GM21447 (cell line): ENCODE results near the gene SOD1.
"Not testable (repeated sequence)": the region's sequence is repeated elsewhere in the genome, so short reads cannot be mapped to it uniquely, and the experiment has no call there.

ENCODE experiments used
- ATAC-seq: cut with Tn5 transposase; IDR thresholded peaks from one replicate; pipeline ENCODE4 v1.9.1; 2021; ENCODE audit not compliant: unreplicated experiment

SOD1 gene

GRCh38 chr21:31654821-31655580 is 4.5 kb upstream of the SOD1 start:
- not testable (repeated sequence) for ATAC-seq

GRCh38 chr21:31656199-31657095 is 3.0 kb upstream of the SOD1 start:
- ATAC-seq, result no peak

GRCh38 chr21:31658053-31658452 is 1.4 kb upstream of the SOD1 start:
- ATAC-seq, result no peak

GRCh38 chr21:31659286-31659535 is 282 bp upstream of the SOD1 start:
- ATAC-seq, result peak; percentile 7

- peak; percentile 38 for ATAC-seq
These were observed 719 bp downstream of the SOD1 start for GRCh38 chr21:31660259-31660565.

GRCh38 chr21:31660591-31660990 is 1.1 kb downstream of the SOD1 start:
- ATAC-seq, result no peak

GRCh38 chr21:31663584-31664249 is 4.2 kb downstream of the SOD1 start:
- ATAC-seq, result no peak

GRCh38 chr21:31665397-31665796 is 5.9 kb downstream of the SOD1 start:
- ATAC-seq, result no peak

GRCh38 chr21:31665869-31666268 is 6.4 kb downstream of the SOD1 start:
- not testable (repeated sequence) for ATAC-seq

- ATAC-seq, result no peak
These were observed 7.0 kb downstream of the SOD1 start for GRCh38 chr21:31666445-31667010.

GRCh38 chr21:31667132-31667531 is 7.6 kb downstream of the SOD1 start:
- no peak for ATAC-seq

- no peak for ATAC-seq
These were observed 8.1 kb downstream of the SOD1 start for GRCh38 chr21:31667639-31668038.

- ATAC-seq, result no peak
These were observed 9.4 kb downstream of the SOD1 start for GRCh38 chr21:31668651-31669491.

GRCh38 chr21:31670070-31670469 is 10.6 kb downstream of the SOD1 start:
- no peak for ATAC-seq

GRCh38 chr21:31671146-31671716 is 11.7 kb downstream of the SOD1 start:
- no peak for ATAC-seq

GRCh38 chr21:31671931-31672330 is 12.4 kb downstream of the SOD1 start:
- no peak for ATAC-seq

GRCh38 chr21:31673321-31673912 is 13.9 kb downstream of the SOD1 start:
- no peak for ATAC-seq

GRCh38 chr21:31675318-31675717 is 15.8 kb downstream of the SOD1 start:
- no peak for ATAC-seq

- no peak for ATAC-seq
These were observed 16.5 kb downstream of the SOD1 start for GRCh38 chr21:31675960-31676359.

GRCh38 chr21:31677047-31677446 is 17.6 kb downstream of the SOD1 start:
- no peak for ATAC-seq
